Spinal cord (tissue), 10 donors: Measurements from ENCODE around the gene POU2AF3. TPM values are rescaled to one million over a fixed set of nuclear protein-coding genes. Genes with fewer than 3 reads are reported as not detected.
"Not testable (repeated sequence)": the region's sequence is repeated elsewhere in the genome, so short reads cannot be mapped to it uniquely, and the experiment has no call there.

Experiments used
- DNase-seq, 6 donors: peaks; one replicate each; pipeline versions ENCODE4 v3.0.0 to v3.0.0-alpha.2; 2013 to 2015; ENCODE audit warnings: low spot score in 6 of 6, low read depth in 4 of 6
- H3K27ac ChIP-seq: one replicate; pipeline ENCODE4 v1.5.1; 2013; ENCODE audit warnings: low read depth, low read length, control low read depth
- H3K27me3 ChIP-seq: one replicate; pipeline ENCODE4 v1.6.1; 2013; ENCODE audit warnings: low read length; ENCODE audit not compliant: control insufficient read depth, insufficient read depth
- H3K36me3 ChIP-seq: one replicate; pipeline ENCODE4 v1.6.1; 2013; ENCODE audit warnings: low read length; ENCODE audit not compliant: control insufficient read depth, insufficient read depth
- H3K4me1 ChIP-seq: one replicate; pipeline ENCODE4 v1.6.1; 2013; ENCODE audit warnings: low read length; ENCODE audit not compliant: control insufficient read depth, insufficient read depth
- H3K4me3 ChIP-seq: one replicate; pipeline ENCODE4 v1.5.1; 2013; ENCODE audit warnings: low read depth, low read length, control low read depth
- H3K9me3 ChIP-seq: one replicate; pipeline ENCODE4 v1.6.1; 2013; ENCODE audit warnings: low read length; ENCODE audit not compliant: control insufficient read depth, insufficient read depth
- WGBS: methylation state at CpG from one replicate; pipeline ENCODE4 v1.1.5; 2013; ENCODE audit warnings: missing lambda C conversion rate; ENCODE audit not compliant: insufficient coverage; 5-methylcytosine and 5-hydroxymethylcytosine counted together
- polyA plus RNA-seq, 2 donors: library from polyadenylated mRNA; unstranded; fragments of 120-200 nt; gene quantifications; one replicate each; pipeline ENCODE4 v1.2.1, GENCODE V29; 2013; ENCODE audit not compliant: insufficient read length in 2 of 2
- total RNA-seq, 2 donors: library from RNA; depleted of rRNA in 1 of 2; stranded (reverse); fragments of 120-200 nt in 1 of 2; fragments of >200 nt in 1 of 2; gene quantifications; one replicate each; pipeline versions ENCODE4 v1.2.3 to v1.2.4, GENCODE V29; 2013 to 2014
- donor health status: healthy.

The POU2AF3 gene
- total and polyA plus RNA-seq, 4 donors: 0.20 to 3.5 (median 2.6) TPM

DNA sequence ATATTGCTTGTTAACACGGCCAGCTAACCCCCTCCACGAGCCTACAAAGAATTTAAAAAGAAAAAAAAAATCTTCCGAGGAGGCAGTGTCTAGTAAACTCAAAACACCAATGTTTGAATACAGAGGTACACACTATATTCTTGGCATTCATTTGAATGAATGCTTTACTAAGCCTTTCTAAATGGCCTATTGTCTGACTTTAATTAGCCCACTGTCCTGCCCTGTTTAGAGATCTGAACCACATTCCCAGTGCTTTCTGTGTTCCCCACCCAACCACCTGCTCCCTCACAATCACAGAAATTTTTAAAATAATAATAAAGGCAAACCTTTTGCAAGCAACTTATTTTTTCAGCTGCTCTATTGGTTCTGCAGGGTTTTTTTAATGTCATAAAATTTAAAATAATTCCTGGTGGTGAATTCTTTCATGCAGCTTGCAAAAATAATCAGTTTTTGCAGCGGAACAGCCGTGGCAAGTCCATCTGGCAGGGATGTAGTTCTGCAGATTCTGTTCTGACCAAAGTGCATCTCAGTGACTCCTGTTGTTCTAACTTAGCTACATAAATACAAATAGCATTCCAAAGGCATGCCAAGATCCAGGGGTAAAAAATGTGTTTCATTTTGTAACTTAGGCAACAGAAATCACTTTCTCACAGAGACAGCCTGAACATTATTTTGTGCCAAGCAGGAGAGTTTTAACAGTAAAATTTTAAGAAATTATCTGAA lies 29.0 kb upstream of the POU2AF3 start:
- peak in 4 of 6 donors; percentile 7 to 75 (median 32) for DNase-seq
- no peak overlapping the region for H3K4me3 ChIP-seq
- 40% methylated on average over 1 of the region's 5 CpGs for WGBS
- no peaks in the 10 kb centered on the region for H3K4me1 ChIP-seq
- no peaks in the 10 kb centered on the region for H3K9me3 ChIP-seq
- no peaks in the 10 kb centered on the region for H3K36me3 ChIP-seq
- H3K27ac ChIP-seq: no peak overlapping the region
- H3K27me3 ChIP-seq: no peaks in the 10 kb centered on the region

- no peak for DNase-seq
- no CpG with 5 or more reads among the region's 3 CpGs for WGBS
- H3K36me3 ChIP-seq: no peaks in the 10 kb centered on the region
Observed at GRCh38 chr11:111272420-111272819, 25.9 kb upstream of the POU2AF3 start.

GRCh38 chr11:111282562-111283075 lies 15.7 kb upstream of the POU2AF3 start:
- H3K27me3 ChIP-seq: no peaks in the 10 kb centered on the region
- no peak overlapping the region for H3K4me3 ChIP-seq
- no peaks in the 10 kb centered on the region for H3K36me3 ChIP-seq
- peaks cover 4% of the 10 kb centered on the region for H3K4me1 ChIP-seq
- no peaks in the 10 kb centered on the region for H3K9me3 ChIP-seq
- no peak for DNase-seq
- H3K27ac ChIP-seq: no peak overlapping the region
- WGBS: 75% methylated on average over 2 of the region's 3 CpGs

More at GRCh38 chr11:111272420-111272819, 25.9 kb upstream of the POU2AF3 start:
- no peaks in the 10 kb centered on the region for H3K4me1 ChIP-seq
- no peak overlapping the region for H3K27ac ChIP-seq
- H3K9me3 ChIP-seq: no peaks in the 10 kb centered on the region
- H3K4me3 ChIP-seq: no peak overlapping the region
- H3K27me3 ChIP-seq: no peaks in the 10 kb centered on the region

DNA sequence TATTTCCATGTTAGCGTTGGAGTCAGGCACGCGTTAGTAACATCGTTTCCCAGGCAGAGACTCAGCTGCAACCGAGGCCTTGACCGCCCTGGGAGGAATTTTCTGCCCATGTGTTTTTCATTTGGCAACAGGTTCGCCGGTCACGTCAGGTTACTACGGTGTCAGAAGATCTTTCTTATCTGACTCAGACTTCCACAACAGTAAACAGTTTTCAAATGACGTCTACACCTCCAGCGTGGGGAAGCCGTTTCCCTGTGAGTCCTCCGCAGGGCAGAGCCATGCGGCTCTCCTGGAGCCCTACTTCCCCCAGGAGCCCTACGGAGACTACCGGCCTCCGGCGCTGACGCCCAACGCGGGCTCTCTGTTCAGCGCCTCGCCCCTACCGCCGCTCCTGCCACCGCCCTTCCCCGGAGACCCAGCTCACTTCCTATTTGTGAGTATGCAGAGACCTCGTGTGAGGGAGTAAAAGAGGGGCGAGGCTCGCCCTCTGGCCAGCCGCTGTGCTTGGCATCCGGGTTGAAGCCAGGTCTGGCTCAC lies 14.3 kb upstream of the POU2AF3 start:
- peaks cover 4% of the 10 kb centered on the region for H3K4me1 ChIP-seq
- 87% methylated on average over 26 of the region's 33 CpGs for WGBS

DNA sequence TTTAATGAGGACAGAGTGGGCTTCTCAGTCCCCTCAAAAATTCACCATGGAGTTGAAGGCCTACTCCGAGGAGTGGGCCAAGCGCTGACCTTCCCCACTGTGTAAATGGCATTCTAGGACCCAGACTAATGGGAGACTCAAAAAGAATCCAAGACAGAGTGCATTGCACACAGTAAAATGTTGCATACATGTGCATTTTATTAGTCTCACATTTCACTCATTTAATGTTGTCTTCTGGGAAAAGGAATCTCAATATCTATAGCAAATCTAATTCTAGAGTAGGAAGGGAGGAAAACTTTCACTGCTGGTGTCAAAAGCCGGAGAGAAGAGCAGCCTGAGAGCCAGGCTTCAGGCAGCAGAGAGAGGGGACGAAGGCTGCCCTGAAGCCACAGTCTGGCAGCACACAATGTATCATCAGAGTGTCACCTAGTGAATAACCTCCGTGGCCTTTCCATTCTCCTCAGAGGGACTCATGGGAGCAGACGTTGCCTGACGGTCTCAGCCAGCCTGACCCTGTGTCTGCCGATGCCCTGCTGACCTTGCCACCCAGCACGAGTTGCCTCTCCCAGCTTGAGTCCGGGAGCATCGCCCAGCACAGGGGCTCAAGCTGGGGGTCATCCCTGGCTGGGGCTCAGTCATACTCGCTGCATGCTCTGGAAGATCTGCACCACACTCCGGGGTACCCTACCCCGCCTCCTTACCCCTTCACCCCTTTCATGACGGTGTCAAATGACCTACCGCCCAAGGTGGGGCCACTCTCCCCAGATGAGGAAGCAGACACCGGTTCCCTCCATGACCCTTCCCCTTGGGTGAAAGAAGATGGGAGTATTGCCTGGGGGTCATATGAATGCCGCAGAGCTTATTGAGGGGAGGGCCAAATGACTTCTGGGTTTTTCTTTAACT lies 12.9 kb upstream of the POU2AF3 start:
- Histone ChIP-seq H3K4me1 (peaks cover 4% of the 10 kb centered on the region), H3K27me3 (no peaks in the 10 kb centered on the region), H3K27ac (no peak overlapping the region), H3K4me3 (no peak overlapping the region), H3K9me3 (no peaks in the 10 kb centered on the region), H3K36me3 (no peaks in the 10 kb centered on the region)
- 55% methylated on average over 15 of the region's 18 CpGs for WGBS
- DNase-seq: no peak

More for the DNA sequence above, 14.3 kb upstream of the POU2AF3 start:
- H3K4me3 ChIP-seq: no peak overlapping the region
- H3K36me3 ChIP-seq: no peaks in the 10 kb centered on the region
- DNase-seq: no peak
- H3K27ac ChIP-seq: no peak overlapping the region
- no peaks in the 10 kb centered on the region for H3K9me3 ChIP-seq
- no peaks in the 10 kb centered on the region for H3K27me3 ChIP-seq

DNA sequence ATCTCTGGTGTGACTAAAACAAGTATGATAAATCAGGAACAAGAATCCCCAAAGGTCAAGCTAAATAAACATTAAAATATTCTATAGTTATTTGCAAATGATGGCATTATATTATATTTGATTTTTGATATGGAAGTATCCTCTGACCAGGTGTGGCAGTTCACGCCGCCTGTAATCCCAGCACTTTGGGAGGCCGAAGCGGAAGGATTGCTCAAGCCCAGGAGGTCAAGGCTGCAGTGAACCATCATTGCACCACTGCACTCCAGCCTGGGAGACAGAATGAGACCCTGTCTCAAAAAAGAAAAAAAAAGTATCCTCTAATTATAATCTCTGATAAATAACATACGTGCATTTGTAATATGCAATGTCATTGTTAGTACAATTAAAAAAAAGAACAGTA lies 6.6 kb upstream of the POU2AF3 start:
- Histone ChIP-seq H3K27me3 (no peaks in the 10 kb centered on the region), H3K27ac (no peak overlapping the region), H3K9me3 (no peaks in the 10 kb centered on the region), H3K4me3 (no peak overlapping the region), H3K36me3 (no peaks in the 10 kb centered on the region), H3K4me1 (no peaks in the 10 kb centered on the region)
- WGBS: no CpG with 5 or more reads among the region's 5 CpGs
- no peak for DNase-seq

DNA sequence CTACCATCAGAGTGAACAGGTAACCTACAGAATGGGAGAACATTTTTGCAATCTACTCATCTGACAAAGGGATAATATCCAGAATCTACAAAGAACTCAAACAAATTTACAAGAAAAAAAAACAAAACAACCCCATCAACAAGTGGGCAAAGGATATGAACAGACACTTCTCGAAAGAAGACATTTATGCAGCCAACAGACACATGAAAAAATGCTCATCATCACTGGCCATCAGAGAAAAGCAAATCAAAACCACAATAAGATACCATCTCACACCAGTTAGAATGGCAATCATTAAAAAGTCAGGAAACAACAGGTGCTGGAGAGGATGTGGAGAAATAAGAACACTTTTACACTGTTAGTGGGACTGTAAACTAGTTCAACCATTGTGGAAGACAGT lies 5.9 kb upstream of the POU2AF3 start:
- not testable (repeated sequence) for H3K9me3 ChIP-seq, H3K4me3 ChIP-seq, H3K4me1 ChIP-seq, H3K36me3 ChIP-seq, H3K27me3 ChIP-seq, H3K27ac ChIP-seq, DNase-seq
- WGBS: no CpG with 5 or more reads among the region's 1 CpG

GRCh38 chr11:111296196-111296595 lies 2.1 kb upstream of the POU2AF3 start:
- Histone ChIP-seq H3K27me3 (peaks cover 9% of the 10 kb centered on the region), H3K4me1 (peaks cover 17% of the 10 kb centered on the region), H3K36me3 (peaks cover 3% of the 10 kb centered on the region), H3K27ac (no peak overlapping the region), H3K4me3 (no peak overlapping the region), H3K9me3 (no peaks in the 10 kb centered on the region)
- 88% methylated on average over 1 of the region's 3 CpGs for WGBS
- DNase-seq: no peak

DNA sequence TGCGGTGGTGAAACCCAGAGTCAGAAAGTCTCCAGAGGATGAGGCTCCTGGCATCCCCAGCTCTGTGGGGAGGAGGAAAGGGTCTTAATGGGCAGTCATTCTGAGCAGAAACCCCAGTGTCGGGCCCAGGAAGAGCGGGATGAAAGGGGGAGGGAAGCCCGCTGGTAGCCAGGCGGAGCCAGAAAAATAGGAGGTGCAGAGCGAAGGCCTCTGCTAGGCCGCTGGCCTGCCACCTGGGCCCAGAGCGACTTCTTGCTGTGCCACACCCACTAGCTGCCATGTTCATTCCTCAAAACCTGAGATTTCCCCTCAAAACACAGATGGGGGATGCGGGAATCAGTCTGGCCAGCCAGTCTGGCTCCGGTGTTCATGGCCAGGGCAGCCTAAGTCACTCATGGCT lies 650 bp upstream of the POU2AF3 start:
- no peaks in the 10 kb centered on the region for H3K9me3 ChIP-seq
- peaks cover 17% of the 10 kb centered on the region for H3K4me1 ChIP-seq
- H3K4me3 ChIP-seq: no peak overlapping the region
- H3K27me3 ChIP-seq: peaks cover 12% of the 10 kb centered on the region
- no peak for DNase-seq
- peaks cover 3% of the 10 kb centered on the region for H3K36me3 ChIP-seq
- WGBS: 98% methylated on average over 9 of the region's 10 CpGs
- no peak overlapping the region for H3K27ac ChIP-seq
